GM18505 (cell line): Measurements from ENCODE around the gene CSMD2.

Experiments used
- ATAC-seq: cut with Tn5 transposase; IDR thresholded peaks from one replicate; pipeline ENCODE4 v1.9.1; 2021; ENCODE audit not compliant: unreplicated experiment
- POLR2A ChIP-seq: IDR thresholded peaks from 4 replicates; pipeline ENCODE4 v1.6.1; 2011; ENCODE audit warnings: borderline replicate concordance; ENCODE audit not compliant: insufficient read depth, insufficient read length; ENCODE audit errors: extremely low read depth

The CSMD2 gene

GRCh38 chr1:33576821-33577599 is 588.0 kb downstream of the CSMD2 start:
- TF ChIP-seq POLR2A, result no peak
- ATAC-seq, result no peak

GRCh38 chr1:33575324-33575879 is 589.6 kb downstream of the CSMD2 start:
- no peak for TF ChIP-seq POLR2A
- ATAC-seq, result no peak

- no peak for ATAC-seq
- TF ChIP-seq POLR2A, result no peak
These were observed 591.4 kb downstream of the CSMD2 start for GRCh38 chr1:33573661-33574060.

GRCh38 chr1:33572387-33572786 is 592.6 kb downstream of the CSMD2 start:
- no peak for ATAC-seq
- TF ChIP-seq POLR2A, result no peak

- ATAC-seq, result no peak
- no peak for TF ChIP-seq POLR2A
These were observed 595.7 kb downstream of the CSMD2 start for GRCh38 chr1:33569331-33569730.

- ATAC-seq, result no peak
These were observed 601.3 kb downstream of the CSMD2 start for GRCh38 chr1:33563699-33564098.

GRCh38 chr1:33562563-33562962 is 602.5 kb downstream of the CSMD2 start:
- ATAC-seq, result no peak
- no peak for TF ChIP-seq POLR2A

More at GRCh38 chr1:33563699-33564098, 601.3 kb downstream of the CSMD2 start:
- no peak for TF ChIP-seq POLR2A

- ATAC-seq, result no peak
- no peak for TF ChIP-seq POLR2A
These were observed 603.5 kb downstream of the CSMD2 start for GRCh38 chr1:33561576-33561975.

- ATAC-seq, result no peak
- no peak for TF ChIP-seq POLR2A
These were observed 604.4 kb downstream of the CSMD2 start for GRCh38 chr1:33560680-33561079.

- no peak for TF ChIP-seq POLR2A
- ATAC-seq, result no peak
These were observed 616.3 kb downstream of the CSMD2 start for GRCh38 chr1:33548721-33549120.

- TF ChIP-seq POLR2A, result no peak
- no peak for ATAC-seq
These were observed 616.7 kb downstream of the CSMD2 start for GRCh38 chr1:33548319-33548718.

- TF ChIP-seq POLR2A, result no peak
- no peak for ATAC-seq
These were observed 617.5 kb downstream of the CSMD2 start for GRCh38 chr1:33547576-33547975.

GRCh38 chr1:33541966-33542365 is 623.1 kb downstream of the CSMD2 start:
- no peak for ATAC-seq
- no peak for TF ChIP-seq POLR2A

GRCh38 chr1:33537885-33538284 is 627.1 kb downstream of the CSMD2 start:
- ATAC-seq, result no peak
- no peak for TF ChIP-seq POLR2A
